Upper lobe of right lung (tissue), 1 donor: ENCODE measurements around the gene TLN1. TPM values are rescaled to one million over a fixed set of nuclear protein-coding genes. Genes with fewer than 3 reads are reported as not detected.
A peak's percentile ranks its signal among the peaks of the same experiment; 100 is the strongest.

Experiments
- ATAC-seq: fragments of 200-7000 bp; cut with Tn5 transposase; one replicate; pipeline ENCODE4 v1.9.1; 2020; ENCODE audit warnings: mild to moderate bottlenecking, moderate library complexity
- DNase-seq: peaks from one replicate; pipeline ENCODE4 v3.0.0-alpha.2; 2020
- H3K27ac ChIP-seq: fragments of 200-600 bp; one replicate; pipeline ENCODE4 v1.8.0; 2022
- H3K27me3 ChIP-seq: fragments of 200-600 bp; one replicate; pipeline ENCODE4 v1.8.0; 2022; ENCODE audit warnings: mild to moderate bottlenecking
- H3K36me3 ChIP-seq: fragments of 200-600 bp; one replicate; pipeline ENCODE4 v1.8.0; 2022
- H3K4me1 ChIP-seq: fragments of 200-600 bp; one replicate; pipeline ENCODE4 v1.8.0; 2022
- H3K4me3 ChIP-seq: fragments of 200-600 bp; one replicate; pipeline ENCODE4 v1.8.0; 2022; ENCODE audit warnings: mild to moderate bottlenecking
- H3K9me3 ChIP-seq: fragments of 200-600 bp; one replicate; pipeline ENCODE4 v1.8.0; 2022
- intact Hi-C: fragments of 100-400 bp; cut with DNase I; formaldehyde crosslinking; loops from one replicate; pipeline ENCODE4 v1.11.0; 2022
- total RNA-seq: library from RNA; stranded (reverse); fragmentation: NEBNext Ultra II Directional; extraction: Animal tissue kit (Norgen Biotek cat#: 25700); gene quantifications from one replicate; pipeline ENCODE4 v1.2.1, GENCODE V29; 2021
- TF ChIP-seq, protein P1 (sequence below): fragments of 200-600 bp; IDR thresholded peaks from one replicate; pipeline ENCODE4 v1.8.0; 2022; ENCODE audit warnings: antibody characterized with exemption
- donor health status: DM: no; HTN: yes; CAD: no; lungs with severe emphysema.

Gene TLN1
- total RNA-seq, 1 donor from 2014 or later = 439 TPM

DNA sequence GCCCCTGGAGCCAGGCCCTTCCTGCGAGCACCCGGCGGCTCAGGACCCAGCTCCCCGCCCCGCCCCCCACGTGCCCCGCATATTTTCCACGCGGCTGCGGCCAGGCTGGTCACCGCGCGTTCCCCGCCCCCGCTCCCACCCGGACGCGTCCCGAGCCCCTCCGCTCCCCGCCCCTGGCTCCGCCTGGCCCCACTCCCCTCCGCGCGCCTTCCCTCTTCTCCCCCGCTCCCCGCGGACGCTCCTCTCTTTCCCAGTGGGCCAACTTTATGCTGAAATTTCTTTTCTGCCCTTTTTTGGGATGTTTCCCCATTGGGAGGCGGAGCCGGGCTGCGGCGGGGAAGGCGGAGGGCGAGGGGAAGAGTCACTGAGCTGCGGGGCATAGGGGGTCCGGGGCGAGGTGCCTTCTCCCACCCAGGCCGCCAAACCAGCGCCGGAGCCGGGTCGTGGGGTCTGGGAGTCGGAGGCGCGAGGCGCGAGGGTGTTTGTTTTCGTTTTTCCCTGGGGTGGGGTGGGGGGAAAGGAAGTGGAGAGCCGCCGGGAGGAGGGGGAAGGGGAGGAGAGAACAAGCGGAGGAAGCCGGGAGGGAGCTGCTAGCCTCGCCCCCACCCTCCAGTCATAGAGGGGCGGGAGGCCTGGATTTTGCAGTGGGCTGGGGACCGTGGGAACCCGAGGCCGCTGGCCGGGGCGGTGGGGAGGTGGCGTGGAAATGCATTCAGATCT is 41.2 kb downstream of the TLN1 start:
- Histone ChIP-seq H3K9me3 (no peaks in the 10 kb centered on the region), H3K36me3 (no peaks in the 10 kb centered on the region), H3K4me3 (peak overlapping the region; percentile 76), H3K4me1 (peaks cover 16% of the 10 kb centered on the region), H3K27me3 (no peaks in the 10 kb centered on the region), H3K27ac (peak overlapping the region; percentile 83)
- TF ChIP-seq, protein P1, sequence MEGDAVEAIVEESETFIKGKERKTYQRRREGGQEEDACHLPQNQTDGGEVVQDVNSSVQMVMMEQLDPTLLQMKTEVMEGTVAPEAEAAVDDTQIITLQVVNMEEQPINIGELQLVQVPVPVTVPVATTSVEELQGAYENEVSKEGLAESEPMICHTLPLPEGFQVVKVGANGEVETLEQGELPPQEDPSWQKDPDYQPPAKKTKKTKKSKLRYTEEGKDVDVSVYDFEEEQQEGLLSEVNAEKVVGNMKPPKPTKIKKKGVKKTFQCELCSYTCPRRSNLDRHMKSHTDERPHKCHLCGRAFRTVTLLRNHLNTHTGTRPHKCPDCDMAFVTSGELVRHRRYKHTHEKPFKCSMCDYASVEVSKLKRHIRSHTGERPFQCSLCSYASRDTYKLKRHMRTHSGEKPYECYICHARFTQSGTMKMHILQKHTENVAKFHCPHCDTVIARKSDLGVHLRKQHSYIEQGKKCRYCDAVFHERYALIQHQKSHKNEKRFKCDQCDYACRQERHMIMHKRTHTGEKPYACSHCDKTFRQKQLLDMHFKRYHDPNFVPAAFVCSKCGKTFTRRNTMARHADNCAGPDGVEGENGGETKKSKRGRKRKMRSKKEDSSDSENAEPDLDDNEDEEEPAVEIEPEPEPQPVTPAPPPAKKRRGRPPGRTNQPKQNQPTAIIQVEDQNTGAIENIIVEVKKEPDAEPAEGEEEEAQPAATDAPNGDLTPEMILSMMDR = no peak
- DNase-seq = peak; percentile 83
- ATAC-seq = peak; percentile 78
- intact Hi-C loops = no loop called here

DNA sequence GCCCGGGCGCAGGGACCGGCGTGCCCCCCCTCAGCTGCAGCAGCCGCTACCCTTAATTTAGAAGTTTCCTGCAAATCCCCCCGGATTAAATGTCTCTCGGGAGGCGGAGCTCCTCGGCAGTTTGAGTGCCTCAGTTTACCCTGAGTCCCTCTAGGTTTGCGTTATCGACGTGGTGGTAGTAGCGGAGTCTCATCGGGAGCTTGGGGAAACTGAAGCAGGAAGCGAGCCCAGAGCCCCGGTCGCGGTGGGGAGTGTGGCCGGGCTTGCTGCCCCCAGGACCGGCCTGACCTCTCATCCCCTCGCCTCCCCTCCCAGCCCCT is 41.7 kb downstream of the TLN1 start:
- Histone ChIP-seq H3K9me3 (no peaks in the 10 kb centered on the region), H3K4me1 (peaks cover 15% of the 10 kb centered on the region), H3K27me3 (no peaks in the 10 kb centered on the region), H3K4me3 (peak overlapping the region; percentile 76), H3K36me3 (peaks cover 2% of the 10 kb centered on the region), H3K27ac (peak overlapping the region; percentile 83)
- DNase-seq = no peak
- ATAC-seq = no peak
- TF ChIP-seq, protein P1 = no peak
- intact Hi-C loops = no loop called here

DNA sequence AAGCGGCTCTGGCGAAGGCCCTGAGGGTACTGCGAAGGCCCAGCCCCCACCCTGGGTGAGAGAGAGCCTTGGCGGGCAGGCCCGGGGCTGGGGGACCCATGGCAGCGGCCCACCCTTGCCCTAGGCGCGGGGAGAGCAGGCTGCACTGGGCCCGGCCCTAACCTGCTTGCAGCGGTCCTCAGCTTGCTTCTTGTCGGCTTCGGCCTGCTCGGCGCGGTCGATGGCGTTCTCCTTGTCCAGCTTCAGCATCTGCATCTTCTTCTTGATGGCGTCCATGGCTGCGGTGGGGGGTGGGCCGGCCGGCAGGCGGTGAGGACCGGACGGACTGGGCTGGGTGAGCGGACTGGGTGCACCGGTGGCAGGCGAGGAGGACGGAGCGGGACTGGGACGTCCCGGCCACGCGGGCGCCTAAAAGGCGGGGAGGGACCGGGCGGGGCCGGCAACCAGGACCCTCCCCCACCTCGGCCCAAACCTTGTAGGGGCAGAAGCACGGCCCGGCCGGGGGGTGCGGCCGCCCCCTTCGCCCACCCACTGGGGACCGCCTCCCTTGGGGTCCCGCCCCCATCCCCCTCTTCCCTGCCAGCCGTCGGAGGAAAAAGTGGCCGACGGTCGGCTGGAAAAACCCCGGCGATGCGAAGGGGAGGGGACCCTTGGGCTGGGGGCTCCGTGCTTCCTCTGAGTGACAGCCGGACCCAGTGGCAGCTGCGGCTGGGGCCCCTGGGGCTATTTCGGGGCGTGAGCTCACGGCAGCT is 42.3 kb downstream of the TLN1 start, which contains the start of gene TPM2:
Gene TPM2 (minus strand): TSS at position 384 of the 752 bp plus-strand sequence. CDS start 108 bp downstream, at position 276.
- peaks cover 5% of the 10 kb centered on the region for H3K36me3 ChIP-seq
- DNase-seq (no peak), ATAC-seq (peak; percentile 51)
- H3K27ac ChIP-seq = peak within 1 kb of the TSS; percentile 83
- H3K4me1 ChIP-seq = peaks cover 15% of the 10 kb centered on the region
- no peaks in the 10 kb centered on the region for H3K27me3 ChIP-seq
- peak within 1 kb of the TSS; percentile 76 for H3K4me3 ChIP-seq
- TF ChIP-seq, protein P1 = no peak
- intact Hi-C loops = no loop called here
- no peaks in the 10 kb centered on the region for H3K9me3 ChIP-seq

DNA sequence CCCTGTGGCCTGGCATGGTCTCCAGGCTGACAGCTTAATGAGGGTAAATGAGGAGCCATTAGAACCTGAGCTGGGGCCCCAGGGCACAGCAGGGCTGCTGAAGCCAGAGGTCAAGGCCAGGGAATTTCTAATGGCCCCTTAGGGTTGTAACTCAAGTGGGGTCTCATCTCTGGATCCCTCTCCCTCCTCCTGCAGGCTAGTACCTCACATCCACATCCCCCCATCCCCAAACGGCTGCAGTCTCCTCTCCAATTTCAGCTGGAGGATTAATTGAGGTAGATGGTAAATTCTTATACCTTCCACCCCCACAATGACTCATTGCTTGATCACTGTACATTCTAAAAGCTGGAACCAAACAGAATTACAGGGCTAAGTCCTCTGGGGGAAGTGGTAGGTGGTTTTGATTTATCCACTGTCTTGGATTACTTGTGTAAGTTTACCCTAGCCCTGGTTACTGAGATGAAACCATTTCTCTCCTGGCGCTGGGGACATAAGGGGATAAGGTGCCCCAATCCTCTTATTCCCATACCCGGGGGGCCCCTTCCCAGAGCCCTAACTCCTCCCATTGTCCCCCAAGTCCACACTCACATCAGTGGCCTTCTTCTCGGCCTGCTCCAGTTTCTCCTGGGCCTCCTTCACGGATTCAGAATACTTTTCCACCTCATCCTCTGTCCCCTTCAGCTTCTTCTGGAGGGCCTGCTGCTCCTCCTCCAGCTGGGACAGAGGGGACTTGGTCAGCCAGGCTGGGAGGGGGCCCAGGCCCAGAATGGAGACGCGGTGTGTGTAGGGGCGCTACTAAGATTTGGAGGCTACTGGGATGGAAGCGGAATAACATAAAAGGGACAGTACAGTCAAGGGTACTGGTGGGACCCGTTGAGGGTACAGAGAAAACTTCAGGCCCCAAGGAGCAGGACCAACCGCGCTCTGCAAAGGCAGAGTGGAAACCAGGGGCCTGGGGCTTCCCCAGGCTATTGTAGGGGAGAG is 43.1 kb downstream of the TLN1 start:
- H3K9me3 ChIP-seq = no peaks in the 10 kb centered on the region
- TF ChIP-seq, protein P1 = no peak
- DNase-seq (no peak), ATAC-seq (no peak)
- intact Hi-C loops = no loop called here
- H3K36me3 ChIP-seq = peaks cover 5% of the 10 kb centered on the region
- H3K4me1 ChIP-seq = peaks cover 15% of the 10 kb centered on the region
- H3K27ac ChIP-seq = peak overlapping the region; percentile 83
- H3K4me3 ChIP-seq = peak overlapping the region; percentile 76
- no peaks in the 10 kb centered on the region for H3K27me3 ChIP-seq

DNA sequence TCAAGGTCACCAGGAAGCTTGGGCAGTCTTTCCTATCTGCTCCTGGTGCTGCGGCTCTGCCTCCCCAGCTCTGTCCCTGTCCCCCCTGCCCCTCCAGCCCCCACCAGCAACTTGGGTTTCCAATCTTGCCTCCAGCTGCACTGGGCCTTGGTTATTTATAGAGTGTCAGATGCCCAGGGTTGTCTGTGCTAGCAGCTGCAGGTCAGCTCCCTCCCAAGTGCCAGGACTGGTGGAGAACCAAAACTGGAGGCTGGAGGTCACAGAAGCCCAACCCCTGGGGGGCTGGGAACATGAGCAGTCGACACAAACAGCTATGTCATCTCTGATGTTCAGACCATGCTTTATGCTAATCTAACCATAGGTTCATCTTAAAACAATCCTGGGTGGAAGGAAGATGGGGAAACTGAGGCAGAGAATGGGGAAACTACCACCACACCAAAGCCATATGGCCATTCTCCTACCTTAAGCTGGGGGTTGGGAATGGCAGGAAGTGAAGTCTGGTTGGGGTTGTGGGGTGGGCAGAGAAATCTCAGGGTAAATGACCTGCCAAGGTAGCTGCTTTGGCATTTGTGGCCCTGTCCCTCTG is 43.9 kb downstream of the TLN1 start:
- H3K4me3 ChIP-seq = peak overlapping the region; percentile 76
- DNase-seq (no peak), ATAC-seq (no peak)
- no peak overlapping the region for H3K27ac ChIP-seq
- no peaks in the 10 kb centered on the region for H3K27me3 ChIP-seq
- intact Hi-C loops = no loop called here
- peaks cover 9% of the 10 kb centered on the region for H3K36me3 ChIP-seq
- TF ChIP-seq, protein P1 = no peak
- H3K9me3 ChIP-seq = no peaks in the 10 kb centered on the region
- H3K4me1 ChIP-seq = peaks cover 15% of the 10 kb centered on the region
